Measurements from ENCODE around the gene LIPT1.
"Not testable (repeated sequence)": the region's sequence is repeated elsewhere in the genome, so short reads cannot be mapped to it uniquely, and the experiment has no call there.

The LIPT1 gene

GRCh38 chr2:99180755-99181623 is 26.2 kb downstream of the LIPT1 start, which contains the start of the genes MITD1 and MRPL30:
MITD1 (minus strand) TSS chr2:99181058; CDS start chr2:99180981, 77 bp downstream.
MRPL30 (plus strand) TSS chr2:99181184; CDS start chr2:99186204, 5,020 bp downstream.
- peak; percentile 91 for DNase-seq

GRCh38 chr2:99181624-99182000 is 26.8 kb downstream of the LIPT1 start:
- no peak for DNase-seq

GRCh38 chr2:99183025-99183424 is 28.3 kb downstream of the LIPT1 start:
- no peak for DNase-seq

GRCh38 chr2:99184811-99185210 is 30.0 kb downstream of the LIPT1 start:
- no peak for DNase-seq

GRCh38 chr2:99187011-99187410 is 32.2 kb downstream of the LIPT1 start:
- DNase-seq: no peak

- DNase-seq: no peak
Observed at GRCh38 chr2:99188357-99188756, 33.6 kb downstream of the LIPT1 start.

GRCh38 chr2:99190548-99190947 is 35.8 kb downstream of the LIPT1 start:
- DNase-seq: no peak

GRCh38 chr2:99192364-99192763 is 37.6 kb downstream of the LIPT1 start:
- DNase-seq: not testable (repeated sequence)

- no peak for DNase-seq
Observed at GRCh38 chr2:99198103-99198841, 43.5 kb downstream of the LIPT1 start.

GRCh38 chr2:99200076-99200800 is 45.5 kb downstream of the LIPT1 start:
- DNase-seq: no peak

- DNase-seq: no peak
Observed at GRCh38 chr2:99201959-99202678, 47.4 kb downstream of the LIPT1 start.

- DNase-seq: no peak
Observed at GRCh38 chr2:99205491-99205890, 50.7 kb downstream of the LIPT1 start.
